GM20431 (cell line): ENCODE measurements around the gene CD84.
"Not testable (repeated sequence)": the region's sequence is repeated elsewhere in the genome, so short reads cannot be mapped to it uniquely, and the experiment has no call there.

Source experiments
- in situ Hi-C: fragments of 300-500 bp; cut with MseI, MboI; formaldehyde crosslinking; loops from one replicate; pipeline ENCODE4 v1.15.0; 2020; ENCODE audit warnings: low sequenced_read_pairs; ENCODE audit not compliant: unreplicated experiment

CD84 gene

DNA sequence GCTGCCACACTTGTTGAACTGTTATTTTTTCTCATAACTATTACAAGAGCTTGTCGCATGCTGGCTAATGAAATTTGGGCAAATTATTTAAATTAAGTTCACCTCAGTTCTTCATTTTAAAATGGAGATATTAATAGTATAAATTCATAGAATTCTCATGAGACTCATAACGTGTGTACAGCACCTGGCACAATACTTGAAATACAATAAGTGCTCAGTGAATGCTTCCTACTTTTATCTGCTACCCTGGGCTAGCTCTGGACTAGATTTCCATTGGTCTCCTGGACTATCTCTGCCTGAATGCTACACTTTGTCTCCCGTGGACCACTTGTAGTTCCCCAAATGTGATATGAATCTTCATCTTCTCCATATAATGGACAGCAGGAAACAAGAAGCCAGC is 57.2 kb downstream of the CD84 start:
- in situ Hi-C loops, result no loop called here

DNA sequence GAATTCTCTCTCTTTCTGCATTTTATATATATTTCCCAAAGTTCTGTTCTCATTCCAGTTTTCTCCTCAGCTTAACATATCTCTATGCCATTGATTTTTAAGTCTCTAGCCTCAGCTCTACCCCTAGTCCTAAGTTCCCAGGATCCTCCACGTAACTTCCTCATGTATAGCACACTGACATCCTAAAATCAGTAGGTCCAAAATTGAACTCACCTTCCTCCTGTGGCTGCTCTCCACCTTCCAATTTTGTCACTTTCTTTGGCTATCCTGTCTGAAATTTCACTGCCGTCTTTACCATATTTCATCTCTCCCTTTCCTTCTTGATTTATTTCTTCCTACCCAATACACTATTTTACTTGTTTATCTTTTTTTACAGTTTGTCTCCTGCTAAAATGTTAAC is 57.7 kb downstream of the CD84 start:
- in situ Hi-C loops, result no loop called here

DNA sequence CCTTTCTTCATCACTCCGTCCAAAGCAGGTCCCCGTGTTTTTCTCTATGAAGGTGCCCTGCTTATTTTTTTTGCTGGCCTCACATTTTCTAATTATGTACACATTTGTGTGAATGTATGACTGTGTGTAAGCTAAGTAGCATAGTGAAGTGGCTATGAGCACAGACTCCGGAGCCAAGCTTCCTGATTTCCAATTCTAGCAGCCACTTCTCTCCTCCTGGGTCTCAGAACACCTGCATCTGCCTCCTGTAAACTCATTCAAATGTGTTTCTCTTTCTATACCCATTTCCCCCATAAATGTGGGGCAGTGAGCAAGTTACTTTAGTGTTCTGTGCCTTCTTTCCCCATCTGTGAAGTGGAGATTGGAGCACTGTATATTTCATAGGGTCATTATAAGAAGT is 58.3 kb downstream of the CD84 start:
- in situ Hi-C loops, result no loop called here

DNA sequence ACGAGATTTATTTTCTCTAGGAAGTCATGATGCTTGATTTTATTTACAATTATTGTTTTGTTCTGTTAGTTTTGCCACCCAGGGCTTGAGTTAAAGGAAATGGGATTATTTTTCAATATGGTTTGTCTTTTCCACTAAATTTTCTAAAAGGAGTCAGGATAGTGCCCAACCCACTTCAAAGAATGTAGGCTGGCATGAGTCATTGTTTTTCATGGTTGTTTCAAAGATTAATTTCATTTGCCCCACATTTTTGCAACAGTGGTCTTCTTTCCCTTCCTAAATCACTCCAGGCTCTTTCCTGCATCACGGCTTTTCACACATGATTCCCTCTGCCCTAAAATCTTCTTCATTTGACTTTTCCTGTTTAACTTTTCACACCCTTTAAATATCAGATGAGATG is 58.7 kb downstream of the CD84 start:
- in situ Hi-C loops, result no loop called here

DNA sequence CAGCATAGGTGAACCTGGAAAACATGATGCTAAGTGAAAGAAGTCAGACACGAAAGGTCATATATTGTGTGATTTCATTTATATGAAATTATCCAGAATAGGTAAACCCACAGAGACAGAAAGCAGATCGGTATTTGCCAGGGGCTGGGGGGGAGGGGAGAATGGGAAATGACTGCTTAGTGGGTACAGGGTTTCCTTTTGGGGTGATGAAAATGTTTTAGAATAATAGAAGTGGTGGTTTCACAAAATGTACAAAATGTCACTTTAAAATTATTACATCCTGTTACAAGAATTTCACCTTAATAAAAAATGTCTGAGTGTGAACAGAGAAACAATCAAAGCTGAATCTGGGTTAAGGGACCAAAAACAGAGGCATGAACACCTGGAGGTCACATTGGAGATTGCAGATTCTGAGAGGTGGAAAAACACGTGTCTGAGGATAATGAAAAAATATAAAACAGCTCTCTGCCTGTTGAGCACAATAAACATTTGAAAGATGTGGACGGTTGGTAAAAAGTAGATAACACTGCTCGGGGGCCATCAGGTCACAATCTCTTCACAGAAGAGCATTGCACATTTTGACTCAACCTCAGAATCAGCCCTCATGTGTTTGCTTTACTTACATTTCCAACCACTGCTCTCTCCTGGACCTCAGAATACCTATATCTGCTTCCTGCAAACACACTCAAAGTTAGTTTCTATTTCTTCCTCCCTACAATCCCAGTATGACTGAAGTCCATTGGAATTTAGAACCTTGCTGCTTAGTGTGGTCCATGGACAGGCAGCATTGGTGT is 59.5 kb downstream of the CD84 start:
- in situ Hi-C loops, result no loop called here

DNA sequence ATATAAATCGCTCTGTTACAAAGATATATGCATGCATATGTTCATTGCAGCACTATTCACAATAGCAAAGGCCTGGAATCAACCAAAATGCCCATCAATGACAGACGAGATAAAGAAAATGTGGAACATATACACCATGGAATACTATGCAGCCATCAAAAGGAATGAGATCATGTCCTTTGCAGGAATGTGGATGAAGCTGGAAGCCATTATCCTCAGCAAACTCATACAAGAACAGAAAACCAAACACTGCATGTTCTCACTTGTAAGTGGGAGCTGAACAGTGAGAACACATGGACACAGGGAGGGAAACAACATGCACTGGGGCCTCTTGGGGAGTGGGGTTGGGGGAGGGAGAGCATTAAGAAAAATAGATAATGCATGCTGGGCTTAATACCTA is 61.8 kb downstream of the CD84 start:
- in situ Hi-C loops, result not testable (repeated sequence)

DNA sequence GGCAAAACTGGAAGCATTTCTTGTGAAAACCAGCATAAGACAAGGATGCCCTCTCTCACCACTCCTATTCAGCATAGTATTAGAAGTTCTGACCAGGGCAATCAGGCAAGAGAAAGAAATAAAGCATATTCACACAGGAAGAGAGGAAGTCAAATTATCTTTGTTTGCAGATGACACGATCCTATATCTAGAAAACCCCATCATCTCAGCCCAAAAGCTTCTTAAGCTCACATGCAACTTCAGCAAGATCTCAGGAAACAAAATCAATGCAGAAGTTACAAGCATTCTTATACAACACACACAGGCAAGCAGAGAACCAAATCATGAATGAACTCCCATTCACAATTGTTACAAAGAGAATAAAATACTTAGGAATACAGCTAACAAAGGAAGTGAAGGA is 63.4 kb downstream of the CD84 start:
- in situ Hi-C loops, result not testable (repeated sequence)

DNA sequence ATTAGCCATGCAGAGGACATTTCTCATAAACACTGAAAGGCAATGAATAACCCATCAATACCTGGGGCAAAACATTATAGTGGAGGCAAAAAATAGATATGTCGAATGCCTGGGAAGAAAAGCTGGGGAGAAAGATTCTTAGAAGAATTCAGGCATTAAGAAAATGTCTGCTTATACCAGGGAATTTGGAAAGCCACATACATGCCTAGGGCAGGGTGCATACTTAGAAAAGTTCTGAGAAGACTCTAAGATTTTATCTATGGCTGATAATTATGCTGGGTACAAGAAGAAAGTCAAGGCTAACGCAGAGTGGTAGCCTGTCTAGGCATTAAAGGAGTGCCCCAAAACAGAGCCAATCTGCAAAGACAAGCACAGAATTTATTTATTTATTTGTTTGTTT is 74.6 kb downstream of the CD84 start:
- in situ Hi-C loops, result no loop called here

DNA sequence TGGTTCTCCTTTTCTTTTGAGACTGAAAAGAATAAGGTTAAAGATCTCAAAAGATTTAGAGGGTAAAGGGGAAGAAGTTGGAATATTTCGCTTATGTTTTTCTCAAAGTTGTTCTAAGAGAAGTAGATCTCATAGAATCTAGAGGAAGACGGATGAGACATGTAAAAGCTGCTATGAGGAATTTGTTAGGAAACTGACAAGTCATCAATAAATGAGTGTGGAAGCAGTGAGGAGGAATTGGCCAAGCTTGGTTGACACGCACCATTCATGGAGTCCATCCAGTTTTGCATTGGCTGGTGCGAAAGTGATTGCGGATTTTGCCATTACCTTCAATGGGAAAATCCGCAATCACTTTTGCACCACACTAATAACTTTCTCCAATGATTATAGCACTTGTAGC is 76.2 kb downstream of the CD84 start:
- in situ Hi-C loops, result no loop called here

DNA sequence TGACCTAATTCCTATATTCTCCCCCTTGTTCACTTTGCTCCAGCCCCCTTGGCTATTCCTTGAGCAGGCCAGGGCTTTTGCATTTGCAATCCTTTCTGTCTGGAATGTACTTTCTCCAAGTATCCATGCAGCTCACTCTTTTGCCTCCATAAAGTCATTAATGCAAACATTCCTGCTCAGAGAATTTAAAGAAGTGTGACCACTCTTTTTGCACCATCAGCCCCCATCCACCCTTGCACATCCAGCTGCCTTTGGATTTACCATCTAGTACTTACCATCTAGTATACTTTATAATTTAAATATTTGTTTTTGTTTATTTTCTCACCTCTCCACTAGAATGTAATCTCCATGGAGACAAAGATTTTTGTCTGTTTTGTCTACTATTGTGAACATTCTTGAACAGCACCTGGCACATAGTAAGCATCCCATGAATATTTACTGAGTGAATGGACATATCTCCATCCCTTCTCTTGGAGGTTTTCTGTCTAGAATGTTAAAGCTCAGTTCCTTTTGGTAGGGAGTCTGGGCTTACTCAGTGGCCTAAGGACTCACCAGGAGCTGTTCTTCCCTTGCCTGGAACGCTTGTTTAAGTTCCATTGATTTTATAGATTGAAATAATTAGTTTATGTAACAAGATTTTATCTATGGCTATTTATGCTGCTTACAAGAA is 78.8 kb downstream of the CD84 start:
- in situ Hi-C loops, result no loop called here

DNA sequence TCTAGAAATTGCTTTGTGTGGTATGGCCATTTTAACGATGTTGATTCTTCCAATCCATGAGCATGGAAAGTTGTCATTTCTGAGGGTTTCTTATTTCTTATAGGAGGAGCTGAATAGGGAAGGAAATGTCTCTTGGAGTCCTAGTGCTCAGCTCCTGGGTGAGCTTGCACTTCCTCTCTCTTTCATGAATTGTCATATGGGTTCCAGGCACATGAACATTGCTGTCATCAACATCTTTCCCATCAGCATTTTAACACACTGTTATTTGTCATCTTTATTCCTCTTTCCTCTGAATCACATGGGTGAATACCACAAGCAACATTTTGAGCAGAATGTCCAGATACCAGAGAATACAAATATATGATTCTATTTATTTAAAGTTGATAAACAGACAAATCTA is 79.7 kb downstream of the CD84 start:
- in situ Hi-C loops, result no loop called here

DNA sequence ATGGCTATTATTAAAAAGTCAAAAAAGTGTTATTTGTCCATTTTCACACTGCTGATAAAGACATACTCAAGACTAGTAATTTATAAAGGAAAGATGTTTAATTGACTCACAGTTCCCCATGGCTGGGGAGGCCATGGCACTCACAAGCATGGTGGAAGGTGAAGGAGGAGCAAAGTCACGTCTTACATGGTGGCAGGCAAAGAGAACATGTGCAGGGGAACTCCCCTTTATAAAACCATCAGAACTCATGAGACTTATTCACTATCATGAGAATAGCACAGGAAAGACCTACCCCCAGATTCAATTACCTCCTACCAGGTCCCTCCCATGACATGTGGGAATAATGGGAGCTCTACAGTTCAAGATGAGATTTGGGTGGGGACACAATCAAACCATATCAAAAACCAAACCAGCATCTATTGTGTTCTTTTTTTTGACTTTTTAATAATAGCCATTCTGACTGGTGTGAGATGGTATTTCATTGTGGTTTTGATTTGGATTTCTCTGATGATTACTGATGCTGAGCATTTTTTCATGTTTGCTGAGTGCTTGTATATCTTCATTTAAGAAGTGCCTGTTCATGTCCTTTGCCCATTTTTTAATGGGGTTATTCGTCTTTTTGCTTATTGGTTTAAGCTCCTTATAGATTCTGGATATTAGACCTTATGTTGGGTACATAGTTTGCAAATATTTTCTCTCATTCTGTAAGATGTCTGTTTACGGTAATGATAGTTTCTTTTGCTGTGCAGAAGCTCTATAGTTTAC is 80.8 kb downstream of the CD84 start:
- in situ Hi-C loops, result not testable (repeated sequence)

DNA sequence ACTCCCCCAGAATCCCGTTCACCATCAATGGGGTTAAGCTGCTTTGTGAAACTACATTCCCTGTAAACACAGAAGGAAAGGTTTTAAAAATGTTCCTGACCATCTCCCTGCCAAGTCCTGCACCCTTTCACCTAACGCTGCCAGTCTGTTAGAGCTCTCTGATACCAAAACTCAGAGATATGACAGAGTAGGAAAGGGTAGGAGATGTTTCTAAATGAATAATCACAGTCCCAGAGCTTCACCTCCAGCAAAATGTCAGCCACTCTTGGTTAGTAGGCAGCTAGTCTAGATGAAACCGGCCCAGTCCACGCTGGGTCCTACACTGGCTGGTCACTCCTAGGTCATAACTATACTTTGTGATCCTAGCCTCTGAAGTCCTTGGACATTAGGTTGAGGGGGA is 83.0 kb downstream of the CD84 start:
- in situ Hi-C loops, result no loop called here

DNA sequence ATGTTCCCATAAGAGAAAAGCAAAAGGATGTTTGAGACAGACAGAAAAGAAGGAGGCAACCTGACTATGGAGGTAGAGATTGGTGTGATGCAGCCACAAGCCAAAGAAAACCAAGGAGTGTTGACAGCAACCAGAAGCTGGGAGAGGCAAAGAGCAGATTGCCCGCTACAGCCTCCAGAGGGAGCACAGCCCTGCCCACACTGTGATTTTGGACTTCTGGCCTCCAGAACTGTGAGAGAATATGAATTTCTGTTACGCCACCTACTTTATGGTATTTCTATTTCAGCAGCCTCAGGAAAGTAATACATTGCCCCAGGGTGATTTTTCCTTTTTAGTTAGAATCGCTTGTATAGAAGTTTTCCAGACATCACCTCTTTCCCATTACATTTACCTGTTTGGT is 84.7 kb downstream of the CD84 start:
- in situ Hi-C loops, result no loop called here

DNA sequence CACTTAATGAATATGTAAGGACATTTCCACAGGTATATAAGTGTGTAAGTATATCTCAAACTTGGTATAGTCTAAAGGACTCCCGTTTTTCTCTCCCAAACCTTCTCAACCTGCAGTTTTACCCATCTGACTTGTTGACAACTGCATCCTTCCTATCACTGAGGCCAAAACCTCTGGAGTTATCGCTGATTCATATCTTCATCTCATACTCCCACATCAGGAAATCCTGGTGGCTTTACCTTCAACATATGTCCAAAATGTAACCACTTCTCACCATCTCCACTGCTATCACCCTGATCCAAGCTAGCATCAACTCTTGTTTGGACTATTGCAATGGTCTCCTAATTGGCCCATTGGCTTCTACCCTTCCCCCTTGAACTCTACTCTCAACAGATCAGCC is 86.7 kb downstream of the CD84 start:
- in situ Hi-C loops, result no loop called here

DNA sequence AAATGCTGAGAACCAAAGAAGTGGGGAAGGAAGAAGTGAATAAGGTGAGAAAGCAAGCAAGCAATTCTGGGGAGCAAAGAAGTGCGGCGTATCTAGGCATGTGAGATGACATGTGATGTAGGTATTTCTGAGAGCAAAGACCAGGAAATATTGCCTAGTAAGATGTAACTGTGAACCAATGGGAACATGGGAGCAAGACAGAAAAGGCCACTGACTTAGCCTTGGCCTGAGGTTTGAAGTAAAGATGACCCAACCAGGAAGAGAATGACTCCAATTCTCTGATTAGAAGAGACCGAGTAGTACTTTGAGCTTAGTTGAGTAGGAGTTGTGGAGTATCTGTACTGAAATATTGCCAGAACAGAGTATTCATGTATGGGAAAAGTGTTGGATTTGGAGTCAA is 87.3 kb downstream of the CD84 start:
- in situ Hi-C loops, result no loop called here
